ENCODE results near the gene BEND6. TPM values are rescaled to one million over a fixed set of nuclear protein-coding genes. Genes with fewer than 3 reads are reported as not detected.

The BEND6 gene
- total RNA-seq, 2 donors from 2014 or later, result 0.32 to 0.48 TPM

GRCh38 chr6:56927538-56928453 is 27.1 kb upstream of the BEND6 start:
- Mint-ChIP-seq H3K9me3 (no peaks in the 10 kb centered on the region), H3K4me3 (no peak overlapping the region), H3K27ac (no peak overlapping the region), H3K4me1 (ENCODE audit: low read depth) (no peaks in the 10 kb centered on the region), H3K36me3 (ENCODE audit: insufficient read depth in 2 of 2) (no peaks in the 10 kb centered on the region), H3K27me3 (ENCODE audit: low read depth) (peaks cover 27% of the 10 kb centered on the region)
- DNase-seq (no peak), ATAC-seq (replicated peaks in 1 of 2) (no peak)

- peaks cover 28% of the 10 kb centered on the region for H3K27me3 Mint-ChIP-seq (ENCODE audit: low read depth)
- DNase-seq (no peak), ATAC-seq (replicated peaks in 1 of 2) (no peak)
- H3K9me3 Mint-ChIP-seq, result no peaks in the 10 kb centered on the region
- no peak overlapping the region for H3K4me3 Mint-ChIP-seq
- H3K4me1 Mint-ChIP-seq (ENCODE audit: low read depth), result no peaks in the 10 kb centered on the region
- H3K27ac Mint-ChIP-seq, result no peak overlapping the region
- H3K36me3 Mint-ChIP-seq (ENCODE audit: insufficient read depth in 2 of 2), result no peaks in the 10 kb centered on the region
Observed at GRCh38 chr6:56930846-56931245, 24.1 kb upstream of the BEND6 start.

- H3K27me3 Mint-ChIP-seq (ENCODE audit: low read depth), result peaks cover 18% of the 10 kb centered on the region
- no peak for DNase-seq
- no peaks in the 10 kb centered on the region for H3K4me1 Mint-ChIP-seq (ENCODE audit: low read depth)
- no peaks in the 10 kb centered on the region for H3K9me3 Mint-ChIP-seq
- no peaks in the 10 kb centered on the region for H3K36me3 Mint-ChIP-seq (ENCODE audit: insufficient read depth in 2 of 2)
- H3K4me3 Mint-ChIP-seq, result no peak overlapping the region
- ATAC-seq (replicated peaks in 1 of 2), result no peak
- no peak overlapping the region for H3K27ac Mint-ChIP-seq
Observed at GRCh38 chr6:56932910-56933477, 21.9 kb upstream of the BEND6 start.

GRCh38 chr6:56933650-56934049 is 21.3 kb upstream of the BEND6 start:
- H3K4me3 Mint-ChIP-seq, result no peak overlapping the region
- no peak overlapping the region for H3K27ac Mint-ChIP-seq
- ATAC-seq (replicated peaks in 1 of 2) (no peak), DNase-seq (no peak)
- H3K4me1 Mint-ChIP-seq (ENCODE audit: low read depth), result peaks cover 6% of the 10 kb centered on the region
- H3K36me3 Mint-ChIP-seq (ENCODE audit: insufficient read depth in 2 of 2), result no peaks in the 10 kb centered on the region
- H3K27me3 Mint-ChIP-seq (ENCODE audit: low read depth), result peaks cover 18% of the 10 kb centered on the region
- H3K9me3 Mint-ChIP-seq, result no peaks in the 10 kb centered on the region

GRCh38 chr6:56934876-56935275 is 20.0 kb upstream of the BEND6 start:
- no peak overlapping the region for H3K27ac Mint-ChIP-seq
- ATAC-seq (replicated peaks in 1 of 2) (no peak), DNase-seq (no peak)
- H3K4me1 Mint-ChIP-seq (ENCODE audit: low read depth), result peaks cover 7% of the 10 kb centered on the region
- H3K27me3 Mint-ChIP-seq (ENCODE audit: low read depth), result peaks cover 18% of the 10 kb centered on the region
- no peak overlapping the region for H3K4me3 Mint-ChIP-seq
- peaks cover 2 to 3% of the 10 kb centered on the region in 2 donors for H3K9me3 Mint-ChIP-seq
- peaks cover 0 to 1% of the 10 kb centered on the region in 2 donors for H3K36me3 Mint-ChIP-seq (ENCODE audit: insufficient read depth in 2 of 2)

- ATAC-seq (replicated peaks in 1 of 2), result no peak
- H3K4me1 Mint-ChIP-seq (ENCODE audit: low read depth), result peaks cover 7% of the 10 kb centered on the region
- H3K36me3 Mint-ChIP-seq (ENCODE audit: insufficient read depth in 2 of 2), result peaks cover 5 to 6% of the 10 kb centered on the region in 2 donors
- H3K4me3 Mint-ChIP-seq, result no peak overlapping the region
- peaks cover 6% of the 10 kb centered on the region in 2 donors for H3K9me3 Mint-ChIP-seq
- H3K27ac Mint-ChIP-seq, result no peak overlapping the region
- DNase-seq, result no peak
- H3K27me3 Mint-ChIP-seq (ENCODE audit: low read depth), result peaks cover 18% of the 10 kb centered on the region
Observed at GRCh38 chr6:56936466-56936865, 18.4 kb upstream of the BEND6 start.

GRCh38 chr6:56938649-56939191 is 16.2 kb upstream of the BEND6 start:
- ATAC-seq (replicated peaks in 1 of 2) (peak; percentile 65 to 82), DNase-seq (peak; percentile 11 to 18)
- peaks cover 7 to 8% of the 10 kb centered on the region in 2 donors for H3K36me3 Mint-ChIP-seq (ENCODE audit: insufficient read depth in 2 of 2)
- no peak overlapping the region for H3K4me3 Mint-ChIP-seq
- peaks cover 7% of the 10 kb centered on the region for H3K4me1 Mint-ChIP-seq (ENCODE audit: low read depth)
- H3K27me3 Mint-ChIP-seq (ENCODE audit: low read depth), result peaks cover 9% of the 10 kb centered on the region
- H3K27ac Mint-ChIP-seq, result no peak overlapping the region
- peaks cover 8 to 9% of the 10 kb centered on the region in 2 donors for H3K9me3 Mint-ChIP-seq

GRCh38 chr6:56940463-56940862 is 14.4 kb upstream of the BEND6 start:
- no peak for DNase-seq
- ATAC-seq (replicated peaks in 1 of 2), result no peak
- Mint-ChIP-seq H3K27ac (no peak overlapping the region), H3K36me3 (ENCODE audit: insufficient read depth in 2 of 2) (peaks cover 7 to 8% of the 10 kb centered on the region in 2 donors), H3K9me3 (peaks cover 8 to 9% of the 10 kb centered on the region in 2 donors), H3K4me1 (ENCODE audit: low read depth) (peaks cover 7% of the 10 kb centered on the region), H3K4me3 (no peak overlapping the region), H3K27me3 (ENCODE audit: low read depth) (peaks cover 17% of the 10 kb centered on the region)

GRCh38 chr6:56940977-56941376 is 13.9 kb upstream of the BEND6 start:
- Mint-ChIP-seq H3K4me1 (ENCODE audit: low read depth) (peaks cover 7% of the 10 kb centered on the region), H3K4me3 (no peak overlapping the region), H3K27ac (no peak overlapping the region), H3K27me3 (ENCODE audit: low read depth) (peaks cover 22% of the 10 kb centered on the region), H3K9me3 (peaks cover 8 to 9% of the 10 kb centered on the region in 2 donors), H3K36me3 (ENCODE audit: insufficient read depth in 2 of 2) (peaks cover 7 to 8% of the 10 kb centered on the region in 2 donors)
- DNase-seq, result no peak
- ATAC-seq (replicated peaks in 1 of 2), result no peak

GRCh38 chr6:56944661-56945060 is 10.2 kb upstream of the BEND6 start:
- Mint-ChIP-seq H3K4me3 (no peak overlapping the region), H3K36me3 (ENCODE audit: insufficient read depth in 2 of 2) (peaks cover 6 to 8% of the 10 kb centered on the region in 2 donors), H3K9me3 (peaks cover 6% of the 10 kb centered on the region in 2 donors), H3K4me1 (ENCODE audit: low read depth) (no peaks in the 10 kb centered on the region), H3K27me3 (ENCODE audit: low read depth) (peaks cover 38% of the 10 kb centered on the region), H3K27ac (no peak overlapping the region)
- ATAC-seq (replicated peaks in 1 of 2) (no peak), DNase-seq (no peak)

- H3K4me1 Mint-ChIP-seq (ENCODE audit: low read depth), result no peaks in the 10 kb centered on the region
- no peak for ATAC-seq (replicated peaks in 1 of 2)
- peaks cover 51% of the 10 kb centered on the region for H3K27me3 Mint-ChIP-seq (ENCODE audit: low read depth)
- H3K9me3 Mint-ChIP-seq, result peaks cover 2% of the 10 kb centered on the region in 2 donors
- no peak for DNase-seq
- H3K27ac Mint-ChIP-seq, result no peak overlapping the region
- no peak overlapping the region for H3K4me3 Mint-ChIP-seq
- peaks cover 2 to 3% of the 10 kb centered on the region in 2 donors for H3K36me3 Mint-ChIP-seq (ENCODE audit: insufficient read depth in 2 of 2)
Observed at GRCh38 chr6:56946368-56946767, 8.5 kb upstream of the BEND6 start.

- DNase-seq (no peak), ATAC-seq (replicated peaks in 1 of 2) (no peak)
- no peaks in the 10 kb centered on the region for H3K4me1 Mint-ChIP-seq (ENCODE audit: low read depth)
- H3K36me3 Mint-ChIP-seq (ENCODE audit: insufficient read depth in 2 of 2), result no peaks in the 10 kb centered on the region
- no peaks in the 10 kb centered on the region for H3K9me3 Mint-ChIP-seq
- peaks cover 66% of the 10 kb centered on the region for H3K27me3 Mint-ChIP-seq (ENCODE audit: low read depth)
- H3K4me3 Mint-ChIP-seq, result no peak overlapping the region
- no peak overlapping the region for H3K27ac Mint-ChIP-seq
Observed at GRCh38 chr6:56947924-56948323, 7.0 kb upstream of the BEND6 start.

GRCh38 chr6:56949265-56949664 is 5.6 kb upstream of the BEND6 start:
- peaks cover under 1 to 5% of the 10 kb centered on the region in 2 donors for H3K36me3 Mint-ChIP-seq (ENCODE audit: insufficient read depth in 2 of 2)
- H3K9me3 Mint-ChIP-seq, result no peaks in the 10 kb centered on the region
- H3K27ac Mint-ChIP-seq, result no peak overlapping the region
- no peak overlapping the region for H3K4me3 Mint-ChIP-seq
- ATAC-seq (replicated peaks in 1 of 2) (no peak), DNase-seq (no peak)
- H3K4me1 Mint-ChIP-seq (ENCODE audit: low read depth), result peaks cover 12% of the 10 kb centered on the region
- peaks cover 80% of the 10 kb centered on the region for H3K27me3 Mint-ChIP-seq (ENCODE audit: low read depth)
